Fibroblast of villous mesenchyme (primary cell): Measurements from ENCODE around the gene SOX5. TPM values are rescaled to one million over a fixed set of nuclear protein-coding genes. Genes with fewer than 3 reads are reported as not detected.
A peak's percentile ranks its signal among the peaks of the same experiment; 100 is the strongest.

ENCODE experiments used
- DNase-seq: peaks from one replicate; pipeline ENCODE4 v3.0.0-alpha.2; 2010; ENCODE audit warnings: low read depth
- H3K4me3 ChIP-seq: 2 replicates; pipeline ENCODE4 v1.5.1; 2011; ENCODE audit warnings: low read depth, mild to moderate bottlenecking, low read length
- total RNA-seq: library from RNA; depleted of rRNA; stranded (reverse); fragments of >200 nt; gene quantifications from 2 replicates; pipeline ENCODE4 v1.2.3, GENCODE V29; 2012
- TF ChIP-seq, protein P1 (sequence below): IDR thresholded peaks from 2 replicates; pipeline ENCODE4 v1.5.1; 2012; ENCODE audit warnings: low read depth, mild to moderate bottlenecking, low read length; ENCODE audit not compliant: insufficient read depth

SOX5 gene
- total RNA-seq: 13.8 and 16.8 TPM in 2 replicates

GRCh38 chr12:23949348-23950209 is at the start of gene SOX5:
Gene SOX5 (minus strand): TSS chr12:23949670. CDS start chr12:23949601, 69 bp downstream.
- H3K4me3 ChIP-seq: peak within 1 kb of the TSS; percentile 39
- DNase-seq: peak; percentile 54
- TF ChIP-seq, protein P1, sequence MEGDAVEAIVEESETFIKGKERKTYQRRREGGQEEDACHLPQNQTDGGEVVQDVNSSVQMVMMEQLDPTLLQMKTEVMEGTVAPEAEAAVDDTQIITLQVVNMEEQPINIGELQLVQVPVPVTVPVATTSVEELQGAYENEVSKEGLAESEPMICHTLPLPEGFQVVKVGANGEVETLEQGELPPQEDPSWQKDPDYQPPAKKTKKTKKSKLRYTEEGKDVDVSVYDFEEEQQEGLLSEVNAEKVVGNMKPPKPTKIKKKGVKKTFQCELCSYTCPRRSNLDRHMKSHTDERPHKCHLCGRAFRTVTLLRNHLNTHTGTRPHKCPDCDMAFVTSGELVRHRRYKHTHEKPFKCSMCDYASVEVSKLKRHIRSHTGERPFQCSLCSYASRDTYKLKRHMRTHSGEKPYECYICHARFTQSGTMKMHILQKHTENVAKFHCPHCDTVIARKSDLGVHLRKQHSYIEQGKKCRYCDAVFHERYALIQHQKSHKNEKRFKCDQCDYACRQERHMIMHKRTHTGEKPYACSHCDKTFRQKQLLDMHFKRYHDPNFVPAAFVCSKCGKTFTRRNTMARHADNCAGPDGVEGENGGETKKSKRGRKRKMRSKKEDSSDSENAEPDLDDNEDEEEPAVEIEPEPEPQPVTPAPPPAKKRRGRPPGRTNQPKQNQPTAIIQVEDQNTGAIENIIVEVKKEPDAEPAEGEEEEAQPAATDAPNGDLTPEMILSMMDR: no peak

- no peak for DNase-seq
- TF ChIP-seq, protein P1: no peak
- no peak overlapping the region for H3K4me3 ChIP-seq
These were observed 37.6 kb upstream of the SOX5 start for GRCh38 chr12:23987046-23987445.

- H3K4me3 ChIP-seq: no peak overlapping the region
- TF ChIP-seq, protein P1: no peak
- no peak for DNase-seq
These were observed 31.4 kb upstream of the SOX5 start for GRCh38 chr12:23980826-23981225.

DNA sequence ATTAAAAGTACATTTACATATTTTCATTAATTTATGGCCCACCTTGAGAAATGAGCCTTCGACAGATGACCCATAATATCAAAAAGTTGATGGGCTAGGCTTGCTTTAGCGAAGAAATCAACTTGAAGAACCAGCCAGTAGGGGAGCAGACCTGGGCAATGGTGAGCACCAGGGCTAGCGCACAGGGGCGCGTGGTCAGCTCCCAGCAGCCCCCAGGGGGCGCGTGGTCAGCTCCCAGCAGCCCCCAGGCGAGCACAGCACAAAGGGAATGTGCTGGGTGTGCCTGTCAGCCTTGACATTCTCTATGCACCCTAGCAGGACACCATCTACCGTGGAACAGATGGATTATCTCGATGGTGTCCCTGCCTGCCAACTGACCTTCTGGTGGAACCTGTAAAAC is 15.3 kb upstream of the SOX5 start:
- H3K4me3 ChIP-seq: no peak overlapping the region
- TF ChIP-seq, protein P1: no peak
- DNase-seq: no peak

DNA sequence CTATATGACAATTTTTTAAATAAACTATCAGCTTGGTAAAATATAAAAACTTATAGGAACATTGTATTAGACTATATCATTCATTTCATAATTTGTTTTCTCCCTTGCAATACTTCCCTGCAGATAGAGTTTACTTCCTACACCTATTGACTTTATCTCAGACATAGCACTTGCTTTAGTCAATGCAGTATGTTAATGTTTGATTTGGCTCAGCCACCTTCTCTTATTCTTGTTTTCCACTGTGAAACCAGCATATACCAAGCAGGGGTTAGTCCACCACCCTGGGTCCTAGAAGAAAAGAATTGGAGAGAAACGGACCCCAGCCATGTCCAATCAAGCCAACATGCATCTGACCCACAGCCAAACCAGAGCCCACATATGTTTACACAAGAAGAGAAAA is 10.4 kb upstream of the SOX5 start:
- H3K4me3 ChIP-seq: no peak overlapping the region
- TF ChIP-seq, protein P1: no peak
- no peak for DNase-seq

DNA sequence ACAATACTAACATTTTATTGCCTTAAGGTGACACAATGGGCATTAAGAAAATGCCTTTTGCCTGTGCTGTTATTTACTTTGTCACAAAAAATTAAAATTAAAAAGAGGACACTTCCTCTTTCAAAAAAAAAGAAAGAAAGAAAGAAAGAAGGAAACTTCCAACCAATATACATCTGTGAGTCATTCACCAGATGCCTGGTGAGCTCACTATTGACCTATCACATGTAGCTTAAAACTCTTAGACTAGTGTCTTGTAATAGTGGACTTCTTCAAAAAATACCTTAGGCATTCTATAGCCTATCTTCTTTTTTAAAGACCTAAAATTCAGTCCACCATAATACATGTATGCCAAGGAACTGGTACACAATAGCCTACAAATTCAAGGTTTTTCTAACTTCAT is 4.9 kb upstream of the SOX5 start:
- peak; percentile 43 for DNase-seq
- TF ChIP-seq, protein P1: no peak
- H3K4me3 ChIP-seq: no peak overlapping the region
